H9 (cell line): ENCODE results near the gene KCNJ15. TPM values are rescaled to one million over a fixed set of nuclear protein-coding genes. Genes with fewer than 3 reads are reported as not detected.
"Not testable (repeated sequence)": the region's sequence is repeated elsewhere in the genome, so short reads cannot be mapped to it uniquely, and the experiment has no call there.

Source experiments
- DNase-seq: peaks from one replicate; pipeline ENCODE4 v3.0.0-alpha.2; 2017
- H2AFZ ChIP-seq: one replicate; pipeline ENCODE4 v1.6.1; 2013; ENCODE audit warnings: mild to moderate bottlenecking, low read length, control low read depth, moderate library complexity
- H2AK5ac ChIP-seq: 2 replicates; pipeline ENCODE4 v1.6.1; 2013; ENCODE audit warnings: low read length, control low read depth, mixed read lengths; ENCODE audit not compliant: insufficient read length
- H2BK120ac ChIP-seq: one replicate; pipeline ENCODE4 v1.6.1; 2013; ENCODE audit warnings: low read depth, mild to moderate bottlenecking, low read length, control low read depth, inconsistent platforms; ENCODE audit not compliant: poor library complexity, severe bottlenecking
- H2BK12ac ChIP-seq: 2 replicates; pipeline ENCODE4 v1.6.1; 2013; ENCODE audit warnings: low read length, control low read depth, mixed read lengths, low read depth; ENCODE audit not compliant: insufficient read length
- H2BK15ac ChIP-seq: 2 replicates; pipeline ENCODE4 v1.6.1; 2013; ENCODE audit warnings: low read depth, low read length, control low read depth
- H2BK20ac ChIP-seq: one replicate; pipeline ENCODE4 v1.6.1; 2013; ENCODE audit warnings: low read depth, mild to moderate bottlenecking, low read length, control low read depth, inconsistent platforms; ENCODE audit not compliant: poor library complexity, severe bottlenecking
- H2BK5ac ChIP-seq: 2 replicates; pipeline ENCODE4 v1.6.1; 2013; ENCODE audit warnings: low read length, control low read depth, mixed read lengths; ENCODE audit not compliant: insufficient read length
- H3K14ac ChIP-seq: 2 replicates; pipeline ENCODE4 v1.6.1; 2013; ENCODE audit warnings: low read length, control low read depth; ENCODE audit not compliant: insufficient read depth
- H3K18ac ChIP-seq: 2 replicates; pipeline ENCODE4 v1.6.1; 2013; ENCODE audit warnings: low read depth, mild to moderate bottlenecking, mixed read lengths, low read length, control low read depth; ENCODE audit not compliant: insufficient read length
- H3K23ac ChIP-seq: 2 replicates; pipeline ENCODE4 v1.6.1; 2013; ENCODE audit warnings: low read length, control low read depth, mixed read lengths, low read depth; ENCODE audit not compliant: insufficient read length
- H3K23me2 ChIP-seq: 2 replicates; pipeline ENCODE4 v1.6.1; 2013; ENCODE audit warnings: low read depth, mild to moderate bottlenecking, mixed read lengths, low read length, control low read depth; ENCODE audit not compliant: insufficient read length, poor library complexity, severe bottlenecking
- H3K27ac ChIP-seq: 2 replicates; pipeline ENCODE4 v1.5.1; 2013; ENCODE audit warnings: low read length, control low read depth, mixed read lengths, low read depth; ENCODE audit not compliant: insufficient read length
- H3K27me3 ChIP-seq: 2 replicates; pipeline ENCODE4 v1.6.1; 2013; ENCODE audit warnings: low read length, control low read depth, inconsistent platforms; ENCODE audit not compliant: insufficient read depth
- H3K4ac ChIP-seq: 2 replicates; pipeline ENCODE4 v1.6.1; 2013; ENCODE audit warnings: low read depth, mild to moderate bottlenecking, control low read depth, inconsistent platforms, low read length, moderate library complexity
- H3K4me1 ChIP-seq: 2 replicates; pipeline ENCODE4 v1.6.1; 2013; ENCODE audit warnings: low read length, control low read depth, inconsistent platforms; ENCODE audit not compliant: insufficient read depth
- H3K4me2 ChIP-seq: 2 replicates; pipeline ENCODE4 v1.6.1; 2013; ENCODE audit warnings: low read length, control low read depth, mixed read lengths; ENCODE audit not compliant: insufficient read length, insufficient read depth
- H3K56ac ChIP-seq: 2 replicates; pipeline ENCODE4 v1.6.1; 2013; ENCODE audit warnings: low read depth, mild to moderate bottlenecking, mixed read lengths, low read length, control low read depth; ENCODE audit not compliant: insufficient read length
- H3K79me1 ChIP-seq: 2 replicates; pipeline ENCODE4 v1.6.1; 2013; ENCODE audit warnings: low read depth, mild to moderate bottlenecking, moderate library complexity, low read length, control low read depth, inconsistent platforms; ENCODE audit not compliant: insufficient read depth, poor library complexity, severe bottlenecking
- H3K79me2 ChIP-seq: 2 replicates; pipeline ENCODE4 v1.6.1; 2013; ENCODE audit warnings: low read length, control low read depth, inconsistent platforms; ENCODE audit not compliant: insufficient read depth
- H3K9ac ChIP-seq: 2 replicates; pipeline ENCODE4 v1.6.1; 2013; ENCODE audit warnings: low read length, control low read depth, mixed read lengths; ENCODE audit not compliant: insufficient read length; ENCODE audit errors: extremely low read depth
- H3K9me3 ChIP-seq: one replicate; pipeline ENCODE4 v1.6.1; 2013; ENCODE audit warnings: low read depth, low read length, inconsistent platforms; ENCODE audit not compliant: control insufficient read depth
- H3T11ph ChIP-seq: one replicate; pipeline ENCODE4 v1.6.1; 2013; ENCODE audit warnings: mild to moderate bottlenecking, low read length, control low read depth, inconsistent platforms
- H4K20me1 ChIP-seq: one replicate; pipeline ENCODE4 v1.6.1; 2013; ENCODE audit not compliant: control insufficient read depth, insufficient read length, insufficient read depth
- H4K5ac ChIP-seq: 2 replicates; pipeline ENCODE4 v1.6.1; 2013; ENCODE audit warnings: low read depth, mild to moderate bottlenecking, mixed read lengths, low read length, control low read depth; ENCODE audit not compliant: insufficient read length
- H4K8ac ChIP-seq: replicated peaks from 2 replicates; pipeline ENCODE4 v1.6.1; 2013; ENCODE audit warnings: low read length, control low read depth, mixed read lengths, low read depth; ENCODE audit not compliant: insufficient read length
- H4K91ac ChIP-seq: 2 replicates; pipeline ENCODE4 v1.6.1; 2013; ENCODE audit warnings: low read depth, mild to moderate bottlenecking, moderate library complexity, mixed read lengths, low read length, control low read depth; ENCODE audit not compliant: insufficient read length
- H3K27ac Mint-ChIP-seq, 3 experiments: 2 replicates in 2 of 3; 3 replicates in 1 of 3; pipeline ENCODE4 v1.8.0; 2020 to 2021; ENCODE audit warnings: mixed read lengths in 3 of 3, mild to moderate bottlenecking in 1 of 3, moderate library complexity in 1 of 3
- H3K27me3 Mint-ChIP-seq: 2 replicates; pipeline ENCODE4 v1.8.0; 2021; ENCODE audit warnings: low read depth, mild to moderate bottlenecking, moderate library complexity, mixed read lengths
- H3K36me3 Mint-ChIP-seq, 3 experiments: 2 replicates in 2 of 3; 3 replicates in 1 of 3; pipeline ENCODE4 v1.8.0; 2020 to 2021; ENCODE audit warnings: low read depth in 3 of 3, mixed read lengths in 3 of 3; ENCODE audit not compliant: insufficient read depth in 1 of 3
- H3K4me1 Mint-ChIP-seq, 2 experiments: 2 replicates each; pipeline ENCODE4 v1.8.0; 2020; ENCODE audit warnings: mixed read lengths in 2 of 2
- H3K4me3 Mint-ChIP-seq, 2 experiments: 2 replicates in 1 of 2; 3 replicates in 1 of 2; pipeline ENCODE4 v1.8.0; 2020 to 2021; ENCODE audit warnings: mild to moderate bottlenecking in 2 of 2, mixed read lengths in 2 of 2, moderate library complexity in 1 of 2
- H3K9me3 Mint-ChIP-seq, 2 experiments: 2 replicates in 1 of 2; 3 replicates in 1 of 2; pipeline ENCODE4 v1.8.0; 2020; ENCODE audit warnings: mild to moderate bottlenecking in 2 of 2, mixed read lengths in 2 of 2, moderate library complexity in 1 of 2
- WGBS: extraction: QIAGEN DNeasy Blood & Tissue Kit; methylation state at CpG from one replicate; pipeline ENCODE4 v1.1.7; 2013; ENCODE audit warnings: missing lambda C conversion rate, low lambda C conversion rate, mixed read lengths; ENCODE audit not compliant: insufficient read length; ENCODE audit errors: extremely low coverage; 5-methylcytosine and 5-hydroxymethylcytosine counted together
- total RNA-seq: library from RNA; stranded (reverse); gene quantifications from 2 replicates; pipeline ENCODE4 v1.2.1, GENCODE V29; 2021
- TF ChIP-seq, protein P1 (sequence below): fragments of 200-600 bp; sonication (generic); conservative IDR thresholded peaks from 3 replicates; pipeline ENCODE4 v1.8.0; 2021; ENCODE audit warnings: antibody characterized with exemption, mild to moderate bottlenecking

KCNJ15 gene
- total RNA-seq, 1 experiment from 2014 or later: not detected

DNA sequence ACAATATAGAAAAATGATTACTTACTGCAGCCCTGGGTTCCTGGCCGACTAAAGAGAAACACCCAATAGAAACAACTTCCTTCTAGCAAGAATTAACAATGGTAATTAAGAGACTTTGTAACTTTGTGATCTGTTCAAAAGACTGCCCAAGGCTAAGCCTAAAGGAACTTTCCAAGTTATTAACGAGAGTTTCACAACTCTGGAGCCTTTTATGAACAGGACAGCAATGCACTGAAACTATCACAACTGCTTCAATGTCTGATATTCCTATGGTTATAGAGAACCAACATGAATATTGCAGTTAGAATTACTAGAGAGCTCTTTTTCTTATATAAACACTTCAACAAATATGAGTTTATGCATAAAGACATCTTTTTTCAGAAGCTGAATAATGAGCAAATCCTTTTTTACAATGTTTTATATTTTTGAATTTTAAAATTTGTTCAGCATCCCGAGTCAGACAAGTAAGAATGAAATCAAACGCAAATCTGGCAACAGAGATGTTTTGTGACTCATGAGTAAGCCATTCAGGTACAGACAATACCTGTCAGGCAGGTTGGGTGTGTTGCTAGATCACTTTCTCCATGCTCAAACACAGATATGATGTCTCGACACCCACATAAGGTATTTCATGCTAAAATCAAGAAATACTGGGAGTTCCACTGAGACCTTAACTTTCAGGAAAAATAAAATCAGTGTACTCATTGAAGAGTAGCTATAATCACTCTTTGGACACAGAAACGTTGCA lies 22.2 kb upstream of the KCNJ15 start:
- Mint-ChIP-seq H3K4me1 (peaks cover 0 to 5% of the 10 kb centered on the region in 2 experiments; a peak in 2 of 4 replicates), H3K27me3 (no peaks in the 10 kb centered on the region; the same call in 1 of the 2 replicates), H3K27ac (no peak overlapping the region), H3K4me3 (no peak overlapping the region), H3K9me3 (peaks cover 26 to 34% of the 10 kb centered on the region in 2 experiments), H3K36me3 (peaks cover 8 to 25% (median 9%) of the 10 kb centered on the region in 3 experiments)
- WGBS: no CpG with 5 or more reads among the region's 6 CpGs
- Histone ChIP-seq H3K27me3 (no peaks in the 10 kb centered on the region), H2BK20ac (no peak overlapping the region), H2BK120ac (no peak overlapping the region), H3K23ac (no peak overlapping the region), H2AFZ (no peak overlapping the region), H3K9me3 (peaks cover 7% of the 10 kb centered on the region), H3K79me2 (no peaks in the 10 kb centered on the region), H2AK5ac (no peak overlapping the region), H3K23me2 (no peaks in the 10 kb centered on the region), H2BK15ac (no peak overlapping the region), H3T11ph (no peak overlapping the region), H4K91ac (no peak overlapping the region), H3K79me1 (no peaks in the 10 kb centered on the region), H4K8ac (no peak overlapping the region), H3K18ac (no peak overlapping the region), H2BK5ac (no peak overlapping the region), H4K20me1 (no peaks in the 10 kb centered on the region), H3K14ac (no peak overlapping the region), H3K27ac (no peak overlapping the region), H4K5ac (no peak overlapping the region), H2BK12ac (no peak overlapping the region), H3K4me1 (no peaks in the 10 kb centered on the region), H3K4ac (no peak overlapping the region), H3K4me2 (no peak overlapping the region), H3K56ac (no peak overlapping the region), H3K9ac (no peak overlapping the region)
- TF ChIP-seq, protein P1, sequence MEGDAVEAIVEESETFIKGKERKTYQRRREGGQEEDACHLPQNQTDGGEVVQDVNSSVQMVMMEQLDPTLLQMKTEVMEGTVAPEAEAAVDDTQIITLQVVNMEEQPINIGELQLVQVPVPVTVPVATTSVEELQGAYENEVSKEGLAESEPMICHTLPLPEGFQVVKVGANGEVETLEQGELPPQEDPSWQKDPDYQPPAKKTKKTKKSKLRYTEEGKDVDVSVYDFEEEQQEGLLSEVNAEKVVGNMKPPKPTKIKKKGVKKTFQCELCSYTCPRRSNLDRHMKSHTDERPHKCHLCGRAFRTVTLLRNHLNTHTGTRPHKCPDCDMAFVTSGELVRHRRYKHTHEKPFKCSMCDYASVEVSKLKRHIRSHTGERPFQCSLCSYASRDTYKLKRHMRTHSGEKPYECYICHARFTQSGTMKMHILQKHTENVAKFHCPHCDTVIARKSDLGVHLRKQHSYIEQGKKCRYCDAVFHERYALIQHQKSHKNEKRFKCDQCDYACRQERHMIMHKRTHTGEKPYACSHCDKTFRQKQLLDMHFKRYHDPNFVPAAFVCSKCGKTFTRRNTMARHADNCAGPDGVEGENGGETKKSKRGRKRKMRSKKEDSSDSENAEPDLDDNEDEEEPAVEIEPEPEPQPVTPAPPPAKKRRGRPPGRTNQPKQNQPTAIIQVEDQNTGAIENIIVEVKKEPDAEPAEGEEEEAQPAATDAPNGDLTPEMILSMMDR: no peak
- DNase-seq: no peak

- H3K4me2 ChIP-seq, H3K79me1 ChIP-seq, H3K9me3 ChIP-seq, H4K20me1 ChIP-seq, H4K91ac ChIP-seq, H3K18ac ChIP-seq, H3K14ac ChIP-seq, H2BK5ac ChIP-seq, DNase-seq, H4K5ac ChIP-seq, H3T11ph ChIP-seq, H3K27me3 Mint-ChIP-seq, H3K4me3 Mint-ChIP-seq, H2AK5ac ChIP-seq, H3K4me1 ChIP-seq, H3K56ac ChIP-seq, H3K23ac ChIP-seq, H3K23me2 ChIP-seq, H3K27ac Mint-ChIP-seq, H2BK15ac ChIP-seq, H3K4ac ChIP-seq, H2BK12ac ChIP-seq, H2AFZ ChIP-seq, H2BK20ac ChIP-seq, H3K4me1 Mint-ChIP-seq, H3K79me2 ChIP-seq, H3K27me3 ChIP-seq, H2BK120ac ChIP-seq, H3K27ac ChIP-seq, H4K8ac ChIP-seq, H3K9ac ChIP-seq: not testable (repeated sequence)
- no CpG with 5 or more reads among the region's 9 CpGs for WGBS
- Mint-ChIP-seq H3K9me3 (peaks cover 19 to 27% of the 10 kb centered on the region in 2 experiments), H3K36me3 (peaks cover 5 to 18% (median 5%) of the 10 kb centered on the region in 3 experiments; a peak in 6 of 7 replicates)
Observed at GRCh38 chr21:38235251-38235650, 21.5 kb upstream of the KCNJ15 start.
